SW 1271 (cell line): Measurements from ENCODE around the gene CD27.
"Not testable (repeated sequence)": the region's sequence is repeated elsewhere in the genome, so short reads cannot be mapped to it uniquely, and the experiment has no call there.

Experiments used
- DNase-seq, 2 experiments: peaks; one replicate each; lab custom pipeline; 2025; lab: John Stamatoyannopoulos, UW

The CD27 gene

DNA sequence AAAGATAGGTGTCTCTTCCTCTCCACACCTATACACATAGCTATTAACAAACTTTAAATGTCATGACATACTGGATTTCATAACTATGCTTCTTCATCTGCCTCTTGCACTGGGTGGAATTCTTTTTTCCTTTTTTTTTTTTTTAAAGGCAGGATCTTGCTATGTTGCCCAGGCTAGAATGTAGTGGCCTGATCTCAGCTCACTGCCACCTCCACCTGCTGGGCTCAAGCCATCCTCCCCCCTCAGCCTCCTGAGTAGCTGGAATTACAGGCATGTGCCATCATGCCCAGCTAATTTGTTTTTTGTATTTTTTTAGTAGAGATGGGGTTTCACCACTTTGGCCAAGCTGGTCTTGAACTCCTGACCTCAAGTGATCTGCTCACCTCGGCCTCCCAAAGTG is 43.5 kb downstream of the CD27 start:
- no peak for DNase-seq

DNA sequence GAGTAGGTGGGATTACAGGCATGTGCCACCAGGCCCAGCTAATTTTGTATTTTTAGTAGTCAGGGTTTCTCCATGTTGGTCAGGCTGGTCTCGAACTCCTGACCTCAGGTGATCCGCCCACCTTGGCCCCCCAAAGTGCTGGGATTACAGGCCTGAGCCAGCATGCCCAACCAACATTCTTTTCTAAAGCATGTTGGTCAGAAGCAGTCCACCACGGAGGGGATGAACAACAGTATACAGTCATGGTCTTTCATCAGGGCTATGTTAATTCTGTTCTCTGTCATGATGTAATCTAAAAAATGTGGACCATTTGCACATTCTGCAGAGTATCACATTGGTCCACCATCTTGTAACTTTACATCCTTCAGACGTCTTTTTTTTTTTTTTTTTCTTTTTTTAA is 44.7 kb downstream of the CD27 start:
- no peak for DNase-seq

- DNase-seq = not testable (repeated sequence)
These were observed 45.9 kb downstream of the CD27 start for GRCh38 chr12:6490673-6491072.

DNA sequence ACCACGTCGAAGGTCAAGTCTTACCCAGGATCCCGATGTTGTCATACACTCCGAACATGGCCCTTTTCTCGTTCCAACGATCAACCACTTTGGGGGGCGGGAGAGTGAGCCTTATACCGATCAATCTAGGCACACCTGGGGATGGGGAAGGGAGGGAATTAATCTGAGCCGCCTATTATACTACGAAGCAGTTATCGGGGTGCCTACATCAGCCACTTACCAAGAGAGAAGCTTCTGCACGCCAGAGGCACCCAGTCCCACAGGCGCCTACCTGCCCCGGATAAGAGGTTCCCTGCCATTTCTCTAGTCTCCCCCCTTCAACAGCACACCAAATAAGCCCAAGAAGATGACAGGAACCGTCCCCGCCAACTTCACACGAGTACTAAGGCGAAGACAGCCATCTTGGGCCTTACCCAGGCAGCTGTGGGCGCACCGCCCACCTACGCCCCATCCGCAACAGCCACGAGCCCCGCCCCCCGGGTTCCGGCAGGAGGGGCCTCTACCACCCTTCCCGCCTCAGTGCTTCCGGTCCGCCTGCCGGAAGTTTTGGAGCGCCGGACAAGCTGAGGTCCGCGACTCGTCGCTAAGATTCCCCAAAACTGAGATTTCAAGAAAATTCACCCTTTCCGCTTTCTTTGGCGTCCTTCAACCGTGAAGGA is 48.2 kb downstream of the CD27 start, which contains the start of gene MRPL51:
TSS of gene MRPL51 (minus strand) at position 425 of the 659 bp plus-strand sequence. CDS start at position 299, 126 bp downstream.
- peak; percentile 91 to 97 for DNase-seq

DNA sequence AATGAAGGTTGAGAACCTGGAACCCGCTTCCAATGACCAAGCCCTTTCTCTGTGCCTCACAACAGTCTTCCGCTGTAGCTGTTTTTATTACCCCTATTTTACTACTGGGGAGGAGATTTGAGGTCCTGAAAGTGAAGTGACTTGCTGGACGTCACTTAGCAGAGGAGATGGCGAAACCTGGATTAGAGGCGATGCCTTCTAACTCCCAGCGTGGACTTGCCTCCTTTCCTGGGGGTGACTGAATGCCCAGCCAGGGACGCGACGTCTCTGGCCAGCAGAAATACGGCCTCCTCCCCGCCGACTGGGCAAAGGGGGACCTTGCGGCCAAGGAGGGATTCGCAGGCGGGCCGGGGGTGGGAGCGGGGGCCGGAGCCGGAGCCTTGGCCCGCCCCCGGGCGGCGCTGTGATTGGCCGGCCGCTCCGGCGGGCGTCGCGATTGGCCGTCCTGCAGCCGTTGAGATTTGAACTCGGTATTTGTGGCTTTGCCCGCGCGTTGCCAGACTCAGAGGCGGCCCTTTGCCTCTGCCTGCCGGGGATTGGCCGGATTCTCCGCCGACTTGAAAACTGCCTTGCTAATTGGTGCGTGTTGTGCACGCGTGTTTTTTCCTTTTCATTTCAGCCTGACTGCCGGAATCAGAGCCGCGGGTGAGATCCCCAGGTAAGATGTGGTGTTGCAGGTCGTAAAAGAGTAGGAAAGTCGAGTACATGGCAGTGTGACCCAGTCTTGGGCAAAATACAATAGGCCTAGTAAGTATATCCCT is 48.9 kb downstream of the CD27 start, which contains the start of gene NCAPD2:
TSS of gene NCAPD2 (plus strand) at position 606 of the 761 bp plus-strand sequence. CDS start 997 bp downstream, outside the sequence.
- DNase-seq = peak; percentile 96 to 98

DNA sequence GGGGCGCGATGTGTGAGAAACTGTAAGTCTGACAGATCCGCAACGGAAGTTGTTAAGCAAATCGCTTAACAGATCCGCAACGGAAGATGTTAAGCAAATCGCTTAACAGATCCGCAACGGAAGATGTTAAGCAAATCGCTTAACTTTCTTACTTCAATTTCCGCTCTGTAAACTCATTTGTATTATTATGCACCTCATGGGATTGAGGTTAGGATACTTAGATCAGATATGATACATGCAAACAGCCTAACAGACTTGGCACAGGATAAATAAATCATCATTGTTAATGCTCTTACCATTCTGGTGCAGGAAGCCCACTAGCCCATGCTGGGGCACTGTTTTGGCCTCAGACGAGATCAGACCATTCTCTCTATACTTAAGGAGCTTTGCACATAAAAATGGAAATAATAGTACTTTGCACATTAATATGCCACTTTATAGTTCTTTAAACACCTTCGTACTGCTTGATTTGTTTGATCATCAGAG is 49.5 kb downstream of the CD27 start:
- peak in 1 of 2 experiments; percentile 71 for DNase-seq

- DNase-seq = no peak
These were observed 50.2 kb downstream of the CD27 start for GRCh38 chr12:6494968-6495367.

GRCh38 chr12:6497291-6497690 is 52.5 kb downstream of the CD27 start:
- DNase-seq = not testable (repeated sequence)

DNA sequence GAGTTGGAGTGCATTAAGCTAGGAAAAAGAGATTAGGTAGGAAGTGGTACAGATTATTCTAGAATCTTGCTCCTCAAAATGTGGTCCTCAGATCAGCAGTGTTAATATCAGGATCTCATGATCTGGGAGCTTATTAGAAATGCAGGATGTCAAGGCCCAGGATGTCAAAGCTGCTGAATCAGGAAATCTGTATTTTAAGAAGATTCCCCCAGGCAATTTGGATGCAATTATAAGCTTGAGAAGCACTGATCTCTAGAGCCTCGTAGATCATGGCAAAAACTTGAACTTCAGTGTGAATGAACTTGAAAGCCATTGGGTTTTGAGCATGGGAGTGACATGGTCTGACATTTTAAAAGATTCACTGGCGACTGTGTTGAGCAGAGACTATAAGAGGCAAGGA is 55.7 kb downstream of the CD27 start:
- no peak for DNase-seq
